NB4 (cell line): ENCODE measurements around the gene INSIG1.

Experiments
- DNase-seq: peaks from one replicate; pipeline ENCODE4 v3.0.0; 2010; ENCODE audit warnings: low read depth
- H3K4me3 ChIP-seq: one replicate; pipeline ENCODE4 v1.5.1; 2011; ENCODE audit warnings: mild to moderate bottlenecking, low read depth, low read length, moderate library complexity
- MYC ChIP-seq: IDR thresholded peaks from 2 replicates; pipeline ENCODE4 v1.6.1; 2011; ENCODE audit warnings: low read depth, low read length
- POLR2A ChIP-seq: IDR thresholded peaks from 2 replicates; pipeline ENCODE4 v1.6.1; 2011; ENCODE audit warnings: mild to moderate bottlenecking; ENCODE audit not compliant: insufficient read length; ENCODE audit errors: extremely low read depth
- TF ChIP-seq, protein P1 (sequence below): IDR thresholded peaks from 2 replicates; pipeline ENCODE4 v1.6.1; 2011; ENCODE audit warnings: low read depth, low read length
- TF ChIP-seq, protein P2 (sequence below): IDR thresholded peaks from one replicate; pipeline ENCODE4 v1.5.1; 2012; ENCODE audit warnings: low read depth, low read length

Gene INSIG1

DNA sequence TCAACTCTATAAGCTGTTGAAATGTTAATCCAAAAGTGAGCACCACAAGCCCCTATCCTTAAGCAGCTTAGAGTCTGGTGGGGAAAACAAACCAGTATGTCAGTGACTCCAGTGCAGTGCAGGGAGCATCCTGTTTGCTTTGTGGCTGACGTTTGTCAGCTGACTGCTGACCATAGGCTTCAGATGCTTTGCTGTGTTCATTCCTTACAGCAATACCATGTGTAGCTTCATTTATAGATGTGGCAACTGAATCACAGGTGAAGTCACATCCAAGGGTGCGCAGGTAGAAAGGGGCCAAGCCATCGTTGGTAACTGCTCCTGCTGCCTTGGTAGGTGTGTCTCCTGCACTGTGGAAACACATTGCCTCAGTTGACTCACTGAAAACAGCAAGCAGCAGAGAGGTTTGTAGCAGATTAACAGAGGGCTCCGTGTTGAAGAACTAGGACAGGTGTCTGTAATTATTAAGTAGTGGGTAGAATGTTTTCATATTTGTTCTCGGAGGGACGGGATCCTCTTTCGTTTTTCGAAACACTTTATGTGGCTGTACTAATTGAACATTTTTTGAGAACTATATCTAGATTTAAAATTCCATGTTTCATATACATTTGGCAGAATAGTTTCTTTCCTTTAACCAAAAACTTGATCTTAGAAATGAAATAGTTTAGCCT is 2.0 kb downstream of the INSIG1 start:
- TF ChIP-seq MYC (no peak), POLR2A (no peak)
- TF ChIP-seq, protein P1, sequence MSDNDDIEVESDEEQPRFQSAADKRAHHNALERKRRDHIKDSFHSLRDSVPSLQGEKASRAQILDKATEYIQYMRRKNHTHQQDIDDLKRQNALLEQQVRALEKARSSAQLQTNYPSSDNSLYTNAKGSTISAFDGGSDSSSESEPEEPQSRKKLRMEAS: no peak
- TF ChIP-seq, protein P2, sequence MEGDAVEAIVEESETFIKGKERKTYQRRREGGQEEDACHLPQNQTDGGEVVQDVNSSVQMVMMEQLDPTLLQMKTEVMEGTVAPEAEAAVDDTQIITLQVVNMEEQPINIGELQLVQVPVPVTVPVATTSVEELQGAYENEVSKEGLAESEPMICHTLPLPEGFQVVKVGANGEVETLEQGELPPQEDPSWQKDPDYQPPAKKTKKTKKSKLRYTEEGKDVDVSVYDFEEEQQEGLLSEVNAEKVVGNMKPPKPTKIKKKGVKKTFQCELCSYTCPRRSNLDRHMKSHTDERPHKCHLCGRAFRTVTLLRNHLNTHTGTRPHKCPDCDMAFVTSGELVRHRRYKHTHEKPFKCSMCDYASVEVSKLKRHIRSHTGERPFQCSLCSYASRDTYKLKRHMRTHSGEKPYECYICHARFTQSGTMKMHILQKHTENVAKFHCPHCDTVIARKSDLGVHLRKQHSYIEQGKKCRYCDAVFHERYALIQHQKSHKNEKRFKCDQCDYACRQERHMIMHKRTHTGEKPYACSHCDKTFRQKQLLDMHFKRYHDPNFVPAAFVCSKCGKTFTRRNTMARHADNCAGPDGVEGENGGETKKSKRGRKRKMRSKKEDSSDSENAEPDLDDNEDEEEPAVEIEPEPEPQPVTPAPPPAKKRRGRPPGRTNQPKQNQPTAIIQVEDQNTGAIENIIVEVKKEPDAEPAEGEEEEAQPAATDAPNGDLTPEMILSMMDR: no peak
- DNase-seq: peak; percentile 45
- H3K4me3 ChIP-seq: peak overlapping the region; percentile 79

DNA sequence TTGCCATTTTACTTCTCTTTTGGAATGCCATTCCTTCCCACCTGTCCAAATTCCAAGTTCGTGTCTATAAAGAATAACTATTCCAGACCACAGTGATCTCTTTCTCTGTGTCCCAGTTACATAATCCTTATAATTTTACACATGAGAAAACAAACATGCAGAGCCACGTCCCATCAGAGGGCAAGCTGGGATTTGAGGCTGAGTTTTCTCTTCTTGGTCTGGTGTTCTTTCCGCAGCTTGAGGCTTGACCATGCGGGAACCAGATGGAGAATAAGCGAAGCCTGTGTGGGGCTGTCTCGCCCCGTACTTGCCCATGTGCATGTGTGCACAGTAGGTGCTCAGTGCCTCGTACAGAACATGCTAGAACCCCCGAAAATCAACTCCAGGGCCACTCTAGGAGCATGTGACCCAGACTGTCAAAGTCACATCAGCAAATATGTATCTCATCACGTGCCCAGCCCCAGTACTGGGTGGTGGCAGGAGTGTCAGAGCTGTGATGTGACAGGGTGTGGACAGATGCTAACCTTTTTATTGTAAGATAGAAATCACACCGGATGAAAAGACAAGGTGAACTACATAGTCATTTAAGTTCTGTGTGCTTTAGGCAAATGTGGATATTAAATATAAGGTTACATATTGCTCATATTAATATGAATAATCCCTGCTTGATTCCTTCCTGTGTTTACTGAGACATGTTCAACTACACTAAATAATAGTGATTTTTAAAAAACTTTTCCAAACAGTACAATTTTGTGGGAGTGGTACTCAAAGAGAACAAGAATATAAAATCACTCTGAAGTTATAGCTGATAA is 3.2 kb downstream of the INSIG1 start:
- no peak for DNase-seq
- TF ChIP-seq, protein P2: no peak
- TF ChIP-seq, protein P1: no peak
- TF ChIP-seq MYC: no peak
- TF ChIP-seq POLR2A: no peak
- H3K4me3 ChIP-seq: peak overlapping the region; percentile 79

DNA sequence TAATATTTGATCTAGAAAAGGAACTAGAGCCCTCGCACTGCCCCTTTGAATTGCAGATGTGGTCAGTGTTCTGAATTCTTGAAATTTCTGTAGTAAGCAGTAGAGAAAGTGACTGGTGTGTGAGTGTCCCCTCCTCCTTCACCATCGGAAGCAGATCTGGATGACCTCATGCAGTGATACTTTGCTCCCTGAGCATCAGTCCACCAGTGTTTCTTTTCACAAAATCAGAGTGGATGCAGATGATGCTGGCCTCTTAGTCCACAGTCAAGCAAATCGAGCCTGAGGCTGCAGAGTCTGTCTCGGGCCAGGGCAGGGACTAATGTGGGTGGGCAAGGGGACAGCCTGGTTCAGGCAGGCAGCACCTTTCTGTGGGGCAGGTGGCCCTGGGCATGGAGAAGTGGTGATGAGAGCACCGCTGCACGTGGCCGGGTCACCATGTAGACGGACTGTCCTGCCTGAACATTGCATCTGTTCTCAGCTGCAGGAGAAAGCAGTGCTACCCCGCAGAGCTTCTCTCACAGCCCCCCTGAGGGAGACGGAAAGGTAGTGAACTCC is 5.4 kb downstream of the INSIG1 start:
- no peak overlapping the region for H3K4me3 ChIP-seq
- TF ChIP-seq POLR2A (no peak), MYC (no peak)
- TF ChIP-seq, protein P2: no peak
- TF ChIP-seq, protein P1: no peak
- DNase-seq: no peak

DNA sequence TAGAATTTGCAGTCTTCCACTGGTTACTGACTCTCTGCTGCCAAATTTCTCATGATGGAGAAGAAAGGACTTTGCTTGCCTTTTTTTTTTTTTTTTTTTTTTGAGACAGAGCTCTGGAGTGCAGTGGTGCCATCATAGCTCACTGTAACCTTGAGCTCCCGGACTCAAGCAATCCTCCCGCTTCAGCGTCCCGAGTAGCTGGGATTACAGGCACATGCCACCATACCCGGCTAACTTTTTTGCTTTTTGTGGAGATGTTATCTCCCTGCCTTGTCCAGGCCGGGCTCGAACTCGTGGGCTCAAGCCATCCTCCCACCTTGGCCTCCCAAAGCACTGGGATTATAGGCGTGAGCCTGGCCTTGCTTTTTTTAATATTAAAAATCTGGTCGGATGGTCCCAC is 6.2 kb downstream of the INSIG1 start:
- H3K4me3 ChIP-seq: no peak overlapping the region
- no peak for TF ChIP-seq MYC
- TF ChIP-seq, protein P1: no peak
- TF ChIP-seq POLR2A: no peak
- TF ChIP-seq, protein P2: no peak
- DNase-seq: no peak

DNA sequence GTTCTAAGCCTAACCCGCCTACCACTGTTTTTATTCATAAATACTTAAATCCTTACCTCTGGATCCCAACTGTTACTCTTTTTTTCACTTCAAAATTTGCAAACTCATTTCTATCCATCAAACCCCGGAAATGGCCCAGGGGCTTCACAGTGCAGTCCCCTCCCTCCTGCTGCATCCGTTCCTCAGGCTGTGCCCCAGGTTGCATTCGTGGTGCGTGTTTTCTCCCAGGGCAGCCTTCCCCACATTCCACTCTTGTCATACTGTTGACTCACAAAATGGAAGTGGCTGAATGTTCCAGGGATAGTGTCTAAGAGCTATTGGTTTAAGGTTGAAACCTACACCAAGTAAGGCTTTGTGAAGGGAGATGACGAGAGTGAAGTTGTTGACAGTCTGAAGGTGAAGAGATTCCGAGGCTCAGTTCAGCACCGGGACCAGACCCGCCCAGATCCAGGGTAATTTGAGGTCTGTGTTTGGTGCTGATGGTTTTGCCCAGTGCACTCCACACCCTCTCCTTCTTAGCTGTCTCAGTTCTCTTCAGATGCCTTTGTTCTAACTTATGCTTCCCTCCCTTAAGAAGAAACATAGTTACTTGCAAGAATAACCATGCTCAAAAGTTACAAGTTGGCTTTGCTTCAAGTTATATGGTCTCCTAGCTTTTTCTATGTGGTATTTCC is 7.7 kb downstream of the INSIG1 start:
- H3K4me3 ChIP-seq: no peak overlapping the region
- no peak for DNase-seq
- TF ChIP-seq, protein P1: no peak
- TF ChIP-seq MYC (no peak), POLR2A (no peak)
- TF ChIP-seq, protein P2: no peak
